ENCODE measurements around the gene ZFYVE21. TPM values are rescaled to one million over a fixed set of nuclear protein-coding genes. Genes with fewer than 3 reads are reported as not detected.

Gene ZFYVE21
- polyA plus RNA-seq, 1 donor = 60.5 TPM

- WGBS (ENCODE audit: insufficient coverage, low lambda C conversion rate) = 100% methylated on average over 2 of the region's 10 CpGs
- Histone ChIP-seq H3K9me3 (ENCODE audit: control insufficient read depth, low read depth, low read length) (no peaks in the 10 kb centered on the region), H3K27ac (ENCODE audit: low read length) (no peak overlapping the region), H3K27me3 (ENCODE audit: control insufficient read depth, insufficient read depth, low read length) (no peaks in the 10 kb centered on the region), H3K36me3 (ENCODE audit: control insufficient read depth, insufficient read depth, low read length) (peaks cover 85% of the 10 kb centered on the region), H3K4me1 (ENCODE audit: control insufficient read depth, insufficient read depth, low read length) (no peaks in the 10 kb centered on the region), H3K4me3 (ENCODE audit: low read length) (no peak overlapping the region)
- no peak for DNase-seq
Measured at GRCh38 chr14:103738166-103738565, 22.6 kb downstream of the ZFYVE21 start.

GRCh38 chr14:103738701-103739451, 23.3 kb downstream of the ZFYVE21 start:
- no CpG with 5 or more reads among the region's 34 CpGs for WGBS (ENCODE audit: insufficient coverage, low lambda C conversion rate)
- Histone ChIP-seq H3K9me3 (ENCODE audit: control insufficient read depth, low read depth, low read length) (no peaks in the 10 kb centered on the region), H3K27me3 (ENCODE audit: control insufficient read depth, insufficient read depth, low read length) (no peaks in the 10 kb centered on the region), H3K4me1 (ENCODE audit: control insufficient read depth, insufficient read depth, low read length) (no peaks in the 10 kb centered on the region), H3K4me3 (ENCODE audit: low read length) (no peak overlapping the region), H3K27ac (ENCODE audit: low read length) (no peak overlapping the region), H3K36me3 (ENCODE audit: control insufficient read depth, insufficient read depth, low read length) (peaks cover 86% of the 10 kb centered on the region)
- no peak for DNase-seq

GRCh38 chr14:103739466-103739792, 23.8 kb downstream of the ZFYVE21 start:
- no peaks in the 10 kb centered on the region for H3K27me3 ChIP-seq (ENCODE audit: control insufficient read depth, insufficient read depth, low read length)
- no peaks in the 10 kb centered on the region for H3K9me3 ChIP-seq (ENCODE audit: control insufficient read depth, low read depth, low read length)
- peaks cover 3% of the 10 kb centered on the region for H3K4me1 ChIP-seq (ENCODE audit: control insufficient read depth, insufficient read depth, low read length)
- H3K36me3 ChIP-seq (ENCODE audit: control insufficient read depth, insufficient read depth, low read length) = peaks cover 85% of the 10 kb centered on the region
- no peak for DNase-seq
- WGBS (ENCODE audit: insufficient coverage, low lambda C conversion rate) = no CpG with 5 or more reads among the region's 6 CpGs
- H3K27ac ChIP-seq (ENCODE audit: low read length) = no peak overlapping the region
- no peak overlapping the region for H3K4me3 ChIP-seq (ENCODE audit: low read length)

GRCh38 chr14:103739793-103740501, 24.3 kb downstream of the ZFYVE21 start:
- DNase-seq = no peak
- H3K36me3 ChIP-seq (ENCODE audit: control insufficient read depth, insufficient read depth, low read length) = peaks cover 85% of the 10 kb centered on the region
- no peak overlapping the region for H3K4me3 ChIP-seq (ENCODE audit: low read length)
- no peak overlapping the region for H3K27ac ChIP-seq (ENCODE audit: low read length)
- peaks cover 8% of the 10 kb centered on the region for H3K4me1 ChIP-seq (ENCODE audit: control insufficient read depth, insufficient read depth, low read length)
- no peaks in the 10 kb centered on the region for H3K9me3 ChIP-seq (ENCODE audit: control insufficient read depth, low read depth, low read length)
- WGBS (ENCODE audit: insufficient coverage, low lambda C conversion rate) = no CpG with 5 or more reads among the region's 30 CpGs
- H3K27me3 ChIP-seq (ENCODE audit: control insufficient read depth, insufficient read depth, low read length) = no peaks in the 10 kb centered on the region

GRCh38 chr14:103740991-103741689, 25.5 kb downstream of the ZFYVE21 start:
- peaks cover 76% of the 10 kb centered on the region for H3K36me3 ChIP-seq (ENCODE audit: control insufficient read depth, insufficient read depth, low read length)
- no peaks in the 10 kb centered on the region for H3K9me3 ChIP-seq (ENCODE audit: control insufficient read depth, low read depth, low read length)
- no peak overlapping the region for H3K27ac ChIP-seq (ENCODE audit: low read length)
- no peak overlapping the region for H3K4me3 ChIP-seq (ENCODE audit: low read length)
- peaks cover 11% of the 10 kb centered on the region for H3K4me1 ChIP-seq (ENCODE audit: control insufficient read depth, insufficient read depth, low read length)
- DNase-seq = no peak
- H3K27me3 ChIP-seq (ENCODE audit: control insufficient read depth, insufficient read depth, low read length) = no peaks in the 10 kb centered on the region
- WGBS (ENCODE audit: insufficient coverage, low lambda C conversion rate) = no CpG with 5 or more reads among the region's 14 CpGs

- no peaks in the 10 kb centered on the region for H3K9me3 ChIP-seq (ENCODE audit: control insufficient read depth, low read depth, low read length)
- WGBS (ENCODE audit: insufficient coverage, low lambda C conversion rate) = no CpG with 5 or more reads among the region's 9 CpGs
- no peak overlapping the region for H3K4me3 ChIP-seq (ENCODE audit: low read length)
- no peak for DNase-seq
- H3K27ac ChIP-seq (ENCODE audit: low read length) = no peak overlapping the region
- H3K36me3 ChIP-seq (ENCODE audit: control insufficient read depth, insufficient read depth, low read length) = peaks cover 71% of the 10 kb centered on the region
- H3K27me3 ChIP-seq (ENCODE audit: control insufficient read depth, insufficient read depth, low read length) = no peaks in the 10 kb centered on the region
- H3K4me1 ChIP-seq (ENCODE audit: control insufficient read depth, insufficient read depth, low read length) = peaks cover 14% of the 10 kb centered on the region
Measured at GRCh38 chr14:103741876-103742275, 26.3 kb downstream of the ZFYVE21 start.

- Histone ChIP-seq H3K27ac (ENCODE audit: low read length) (no peak overlapping the region), H3K27me3 (ENCODE audit: control insufficient read depth, insufficient read depth, low read length) (no peaks in the 10 kb centered on the region), H3K9me3 (ENCODE audit: control insufficient read depth, low read depth, low read length) (no peaks in the 10 kb centered on the region), H3K36me3 (ENCODE audit: control insufficient read depth, insufficient read depth, low read length) (peaks cover 70% of the 10 kb centered on the region), H3K4me1 (ENCODE audit: control insufficient read depth, insufficient read depth, low read length) (peaks cover 14% of the 10 kb centered on the region), H3K4me3 (ENCODE audit: low read length) (no peak overlapping the region)
- no CpG with 5 or more reads among the region's 14 CpGs for WGBS (ENCODE audit: insufficient coverage, low lambda C conversion rate)
- no peak for DNase-seq
Measured at GRCh38 chr14:103742499-103743255, 27.1 kb downstream of the ZFYVE21 start.

GRCh38 chr14:103743691-103744090, 28.1 kb downstream of the ZFYVE21 start:
- no peaks in the 10 kb centered on the region for H3K27me3 ChIP-seq (ENCODE audit: control insufficient read depth, insufficient read depth, low read length)
- H3K27ac ChIP-seq (ENCODE audit: low read length) = no peak overlapping the region
- no CpG with 5 or more reads among the region's 15 CpGs for WGBS (ENCODE audit: insufficient coverage, low lambda C conversion rate)
- peaks cover 61% of the 10 kb centered on the region for H3K36me3 ChIP-seq (ENCODE audit: control insufficient read depth, insufficient read depth, low read length)
- H3K4me3 ChIP-seq (ENCODE audit: low read length) = no peak overlapping the region
- DNase-seq = no peak
- H3K4me1 ChIP-seq (ENCODE audit: control insufficient read depth, insufficient read depth, low read length) = peaks cover 20% of the 10 kb centered on the region
- H3K9me3 ChIP-seq (ENCODE audit: control insufficient read depth, low read depth, low read length) = no peaks in the 10 kb centered on the region

GRCh38 chr14:103744621-103745395, 29.2 kb downstream of the ZFYVE21 start:
- no peaks in the 10 kb centered on the region for H3K9me3 ChIP-seq (ENCODE audit: control insufficient read depth, low read depth, low read length)
- peaks cover 20% of the 10 kb centered on the region for H3K4me1 ChIP-seq (ENCODE audit: control insufficient read depth, insufficient read depth, low read length)
- no peak overlapping the region for H3K4me3 ChIP-seq (ENCODE audit: low read length)
- peaks cover 55% of the 10 kb centered on the region for H3K36me3 ChIP-seq (ENCODE audit: control insufficient read depth, insufficient read depth, low read length)
- no peak for DNase-seq
- WGBS (ENCODE audit: insufficient coverage, low lambda C conversion rate) = no CpG with 5 or more reads among the region's 15 CpGs
- no peak overlapping the region for H3K27ac ChIP-seq (ENCODE audit: low read length)
- no peaks in the 10 kb centered on the region for H3K27me3 ChIP-seq (ENCODE audit: control insufficient read depth, insufficient read depth, low read length)
